SK-N-MC (cell line): ENCODE measurements around the gene UBE3B.

Experiments
- EZH2 ChIP-seq: fragments of 200-600 bp; sonication (generic); IDR thresholded peaks from one replicate; pipeline ENCODE4 v1.6.1; 2017; ENCODE audit warnings: antibody characterized with exemption
- FOXP2 ChIP-seq: optimal IDR thresholded peaks from 2 replicates; pipeline ENCODE3; 2011; ENCODE audit warnings: mild to moderate bottlenecking, moderate library complexity; ENCODE audit not compliant: insufficient read depth; ENCODE audit errors: extremely low read length, control extremely low read depth
- POLR2AphosphoS5 ChIP-seq: IDR thresholded peaks from 2 replicates; pipeline ENCODE4 v1.6.1; 2012; ENCODE audit warnings: mild to moderate bottlenecking, low read depth, low read length, borderline replicate concordance

- TF ChIP-seq POLR2AphosphoS5 = no peak
- no peak for TF ChIP-seq EZH2
- TF ChIP-seq FOXP2 = no peak
These were observed 17.6 kb downstream of the UBE3B start for GRCh38 chr12:109495012-109495411.
